Fibroblast of skin of back (primary cell): ENCODE measurements around the gene CCDC127.
"Not testable (repeated sequence)": the region's sequence is repeated elsewhere in the genome, so short reads cannot be mapped to it uniquely, and the experiment has no call there.

Experiments
- DNase-seq: peaks from one replicate; pipeline ENCODE4 v3.0.0-alpha.2; 2013

CCDC127 gene

DNA sequence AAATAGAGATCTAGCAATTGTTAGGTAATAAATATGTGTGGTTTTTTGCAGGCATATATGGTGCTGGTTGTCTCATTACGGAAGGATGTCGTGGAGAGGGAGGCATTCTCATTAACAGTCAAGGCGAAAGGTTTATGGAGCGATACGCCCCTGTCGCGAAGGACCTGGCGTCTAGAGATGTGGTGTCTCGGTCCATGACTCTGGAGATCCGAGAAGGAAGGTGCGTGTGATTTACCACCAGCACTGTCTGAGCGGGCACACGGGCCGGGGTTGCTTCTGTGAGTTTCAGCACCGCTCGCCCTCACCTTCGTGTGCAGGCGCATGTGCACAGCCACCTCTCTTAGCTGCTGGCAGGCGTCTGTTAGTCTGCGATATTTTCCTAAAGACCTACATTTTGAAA lies 15.5 kb upstream of the CCDC127 start:
- not testable (repeated sequence) for DNase-seq

DNA sequence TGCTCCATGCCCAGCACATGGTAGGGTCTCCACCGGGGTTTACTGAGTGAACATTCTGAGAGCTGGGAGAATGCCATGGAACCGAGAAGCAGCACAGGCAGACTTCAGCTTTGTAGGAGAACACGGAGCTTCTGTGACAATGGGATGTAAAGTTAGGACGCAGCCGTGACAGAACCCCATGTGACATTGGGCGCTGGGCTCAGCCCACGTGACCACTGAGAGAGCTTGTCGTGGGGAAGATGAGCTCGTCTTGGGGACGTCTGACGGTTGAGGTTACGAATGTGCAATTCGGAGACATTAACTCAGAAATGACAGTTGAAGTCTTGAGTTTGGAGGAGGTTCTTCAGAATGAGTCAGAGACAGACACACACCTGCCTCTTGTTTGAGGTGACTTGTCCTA lies 13.7 kb upstream of the CCDC127 start:
- no peak for DNase-seq

DNA sequence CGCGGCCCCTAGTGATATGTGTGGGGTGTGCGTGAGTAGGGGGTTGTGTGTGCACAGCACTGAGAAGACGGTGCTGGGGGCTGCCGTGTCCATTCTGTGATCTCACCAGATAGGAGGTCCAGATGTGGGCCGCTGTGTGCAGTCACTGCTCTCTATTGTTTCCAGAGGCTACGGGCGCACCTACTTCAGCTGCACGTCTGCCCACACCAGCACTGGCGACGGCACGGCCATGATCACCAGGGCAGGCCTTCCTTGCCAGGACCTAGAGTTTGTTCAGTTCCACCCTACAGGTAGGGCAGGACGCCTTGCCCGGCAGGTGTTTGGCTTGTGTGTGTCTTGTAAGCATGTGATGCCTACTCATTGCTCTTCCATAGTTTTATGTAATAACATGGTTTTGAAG lies 12.8 kb upstream of the CCDC127 start:
- DNase-seq, result no peak

DNA sequence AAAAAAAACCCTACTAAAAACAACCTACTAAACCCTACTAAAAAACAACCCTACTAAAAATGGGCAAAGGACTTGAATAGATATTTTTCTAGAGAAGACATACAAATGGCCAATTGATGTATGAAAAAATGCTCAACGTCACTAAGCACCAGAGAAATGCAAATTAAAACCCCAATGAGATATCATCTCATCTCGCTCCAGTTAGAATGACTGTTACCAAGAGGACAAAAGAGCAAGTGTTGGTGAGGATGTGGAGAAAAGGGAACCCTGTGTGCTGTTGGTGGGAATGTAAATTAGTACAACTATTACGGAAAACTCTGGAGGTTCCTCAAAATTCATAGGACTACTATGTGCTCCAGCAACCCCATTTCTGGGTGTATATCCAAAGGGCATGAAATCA lies 10.9 kb upstream of the CCDC127 start:
- no peak for DNase-seq

DNA sequence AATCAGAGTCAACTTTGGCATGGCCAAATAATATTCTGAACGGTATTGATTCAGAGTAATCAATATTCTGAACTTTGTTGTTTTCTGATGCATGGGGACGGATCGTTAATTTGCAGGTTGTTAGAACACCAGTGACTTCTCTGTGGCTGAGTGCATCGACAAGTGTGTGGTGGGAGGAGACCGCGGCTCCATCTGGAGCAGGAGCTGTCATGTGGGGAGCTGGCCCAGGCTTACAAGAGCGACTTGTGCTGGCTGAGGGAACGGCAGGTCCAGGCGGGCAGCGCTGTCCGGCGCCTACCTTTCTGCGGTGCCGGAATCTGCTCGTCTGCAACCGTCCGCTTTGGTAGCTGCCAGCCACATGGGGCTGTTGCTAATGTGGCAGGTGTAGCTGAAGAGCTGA lies 9.4 kb upstream of the CCDC127 start:
- not testable (repeated sequence) for DNase-seq

DNA sequence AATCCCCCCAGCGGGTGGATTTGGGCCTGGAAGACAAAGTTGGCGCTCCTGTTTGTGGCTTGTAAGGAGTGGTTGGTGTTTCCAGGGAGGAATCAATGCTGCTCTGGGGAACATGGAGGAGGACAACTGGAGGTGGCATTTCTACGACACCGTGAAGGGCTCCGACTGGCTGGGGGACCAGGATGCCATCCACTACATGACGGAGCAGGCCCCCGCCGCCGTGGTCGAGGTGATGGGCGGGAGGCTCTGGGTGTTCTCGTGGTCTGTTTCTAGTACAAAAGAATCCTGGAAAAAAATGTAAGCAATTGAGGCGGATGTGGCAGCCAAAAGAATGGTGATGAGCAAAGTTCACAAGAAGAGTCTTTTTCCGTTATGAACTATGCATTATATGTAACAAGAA lies 7.4 kb upstream of the CCDC127 start:
- no peak for DNase-seq

DNA sequence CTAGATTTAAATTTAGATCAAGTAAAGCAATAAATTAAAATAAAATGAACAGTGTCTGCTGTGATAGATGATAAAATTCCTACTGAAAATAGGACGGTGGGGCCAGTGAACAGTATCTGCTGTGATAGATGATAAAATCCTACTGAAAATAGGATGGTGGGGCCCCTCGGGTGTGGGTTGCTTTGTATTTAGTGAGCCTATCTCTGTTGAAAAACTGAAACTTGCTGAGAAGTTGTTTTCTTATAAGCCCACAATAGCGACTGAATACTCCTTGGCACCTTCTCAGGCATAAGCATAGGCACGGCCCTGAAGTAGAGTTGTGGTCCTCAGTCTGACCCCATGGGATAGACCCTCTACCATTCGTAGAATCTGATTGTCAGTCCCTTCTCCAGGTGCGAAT lies 5.8 kb upstream of the CCDC127 start:
- DNase-seq, result no peak

DNA sequence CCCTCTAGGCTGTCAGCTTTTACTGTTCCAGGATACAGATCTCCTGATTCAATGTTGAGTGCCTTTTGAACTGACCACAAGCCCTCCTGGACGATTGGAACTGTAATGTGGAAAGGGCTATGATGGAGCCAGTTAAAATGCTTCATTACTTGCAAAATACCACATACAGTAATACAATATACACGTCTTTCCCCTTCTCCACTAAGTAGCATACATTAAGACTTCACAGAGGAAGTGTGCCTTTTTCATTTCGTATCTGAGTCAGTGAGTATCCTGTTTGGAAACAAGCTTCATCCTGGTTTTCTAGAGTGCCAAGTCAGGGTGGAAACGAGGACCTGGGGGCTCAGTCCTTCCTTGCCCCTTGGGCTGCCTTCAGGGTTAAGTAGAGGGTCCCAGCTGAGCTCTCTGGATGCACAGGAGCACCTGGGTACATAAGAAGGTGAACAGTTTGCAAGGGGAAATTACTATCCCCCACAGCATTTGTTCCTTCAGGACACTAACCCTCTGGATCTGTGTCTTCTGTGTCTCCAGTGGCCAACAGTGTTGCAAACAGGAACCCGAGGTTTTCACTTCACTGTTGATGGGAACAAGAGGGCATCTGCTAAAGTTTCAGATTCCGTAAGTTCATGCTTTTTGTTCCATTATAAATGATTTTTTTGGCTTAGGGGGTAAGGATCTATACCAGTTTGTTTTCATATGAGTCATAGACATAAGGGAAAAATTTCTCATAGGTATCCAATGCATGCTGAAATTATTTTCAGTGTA lies 5.2 kb upstream of the CCDC127 start:
- DNase-seq, result peak; percentile 14

DNA sequence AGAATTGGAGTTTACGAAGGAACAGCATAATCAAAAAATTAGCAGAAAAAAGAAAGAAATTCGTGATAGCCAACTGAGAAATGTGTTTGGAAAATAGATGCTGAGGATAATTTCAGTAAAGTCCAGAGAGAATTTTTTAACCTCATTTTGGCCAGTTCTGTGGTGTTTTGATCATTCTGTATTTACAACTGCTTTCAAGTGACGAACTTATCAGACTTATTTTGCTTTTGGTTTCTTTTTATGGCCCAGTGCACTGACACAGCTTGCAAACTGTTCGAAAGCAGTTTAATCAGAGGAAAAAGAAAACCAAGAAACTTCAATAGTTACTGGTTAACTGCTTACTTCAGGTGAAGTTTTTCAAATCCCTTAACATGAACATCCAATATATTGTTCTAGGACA lies 2.0 kb upstream of the CCDC127 start:
- DNase-seq, result no peak

DNA sequence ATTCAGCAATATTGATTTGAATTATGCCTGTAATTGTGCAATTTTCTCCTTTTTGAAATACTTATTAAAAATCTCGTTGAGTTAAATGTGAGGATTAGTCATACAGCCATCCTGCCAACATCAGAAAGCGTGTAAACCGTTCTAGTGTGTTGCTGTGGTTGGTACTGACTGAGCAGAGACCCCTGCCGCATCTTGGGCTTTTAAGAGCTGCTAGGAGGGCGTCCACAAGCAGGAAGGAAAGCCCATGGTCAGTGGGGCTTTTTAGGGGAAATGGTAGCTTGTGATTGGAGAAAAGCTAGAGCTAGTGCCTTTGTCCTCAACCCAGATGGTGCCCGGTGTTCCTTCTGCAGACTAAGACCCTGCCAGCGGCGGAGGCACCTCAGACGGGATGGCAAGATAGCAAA lies 1.5 kb upstream of the CCDC127 start:
- peak; percentile 21 for DNase-seq

DNA sequence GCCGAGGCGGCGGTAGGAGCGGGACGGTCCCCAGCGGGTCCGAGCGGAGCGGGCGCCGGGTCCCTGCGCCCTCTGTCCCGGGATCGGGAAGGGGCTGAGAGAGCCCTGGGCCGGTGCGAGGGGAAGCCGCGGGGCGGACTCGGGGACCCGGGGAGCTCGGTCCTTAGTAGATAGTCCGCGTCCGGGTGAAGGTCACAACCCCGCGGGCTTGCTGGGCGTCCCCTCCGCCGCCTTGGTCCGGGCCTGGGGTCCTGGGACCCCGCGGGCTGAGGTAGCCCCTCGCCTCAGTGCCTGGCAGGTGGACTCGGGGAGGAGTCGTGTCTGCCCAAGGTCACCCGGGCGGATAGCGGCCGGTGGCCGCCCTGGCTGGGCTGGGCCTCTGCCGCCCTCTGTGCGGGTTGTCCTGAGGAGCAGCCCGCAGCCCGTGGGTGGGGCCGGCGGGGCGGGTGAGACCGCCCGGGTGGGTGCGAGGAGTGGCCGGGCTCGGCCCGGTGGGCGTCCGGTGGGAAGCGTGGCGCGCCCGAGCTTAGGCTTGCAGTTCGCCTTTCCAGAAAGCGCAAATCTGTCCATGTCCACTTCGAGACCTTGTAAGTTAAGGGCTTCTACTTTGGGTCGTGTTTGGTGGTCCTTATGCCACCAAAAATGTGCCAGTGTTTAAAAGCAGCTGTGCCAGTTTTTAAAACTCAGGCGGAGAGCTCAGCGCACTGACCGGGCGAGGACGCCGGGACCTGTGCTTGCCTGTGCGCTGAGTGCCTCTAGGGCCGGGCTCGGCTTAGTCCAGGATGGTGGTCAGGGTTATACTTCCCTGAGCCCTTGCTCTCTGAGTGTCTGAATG lies 721 bp upstream of the CCDC127 start:
- peak; percentile 28 for DNase-seq

DNA sequence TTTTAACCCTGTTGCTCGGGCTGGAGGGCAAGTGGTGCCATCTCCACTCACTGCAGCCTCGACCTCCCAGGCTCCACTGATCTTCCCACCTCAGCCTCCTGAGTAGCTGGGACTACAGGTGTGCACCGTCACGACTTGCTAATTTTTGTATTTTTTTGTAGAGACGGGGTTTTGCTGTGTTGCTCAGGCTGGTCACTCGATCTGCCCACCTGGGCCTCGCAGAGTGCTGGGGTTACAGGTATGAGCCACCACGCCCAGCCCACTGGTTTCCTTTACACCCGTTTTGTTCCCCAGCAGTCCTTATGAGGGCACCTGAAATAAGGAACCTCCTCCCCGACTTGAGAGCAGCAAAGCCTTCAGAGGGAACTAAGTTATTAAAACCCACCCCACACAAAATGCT lies 1.9 kb downstream of the CCDC127 start:
- DNase-seq, result not testable (repeated sequence)

DNA sequence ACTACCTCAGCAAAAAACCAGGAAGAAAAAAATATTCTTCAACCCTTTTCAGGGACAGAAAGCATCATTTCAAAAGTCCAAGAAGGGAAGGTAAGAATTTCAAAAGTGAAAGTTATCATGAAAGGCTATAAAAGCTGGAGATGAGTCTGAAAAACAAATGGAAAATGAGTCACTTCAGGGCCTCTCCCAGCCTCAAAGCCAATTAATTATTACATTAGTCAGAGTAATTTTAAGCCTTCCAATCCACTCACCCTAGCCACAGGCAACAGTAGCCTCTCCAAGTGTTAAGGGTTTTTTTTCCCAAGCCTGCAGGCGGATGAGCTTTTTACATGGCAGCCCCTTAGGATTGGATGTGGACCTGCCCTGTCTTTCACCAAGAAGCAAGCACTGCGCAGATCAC lies 2.7 kb downstream of the CCDC127 start:
- DNase-seq, result peak; percentile 21

DNA sequence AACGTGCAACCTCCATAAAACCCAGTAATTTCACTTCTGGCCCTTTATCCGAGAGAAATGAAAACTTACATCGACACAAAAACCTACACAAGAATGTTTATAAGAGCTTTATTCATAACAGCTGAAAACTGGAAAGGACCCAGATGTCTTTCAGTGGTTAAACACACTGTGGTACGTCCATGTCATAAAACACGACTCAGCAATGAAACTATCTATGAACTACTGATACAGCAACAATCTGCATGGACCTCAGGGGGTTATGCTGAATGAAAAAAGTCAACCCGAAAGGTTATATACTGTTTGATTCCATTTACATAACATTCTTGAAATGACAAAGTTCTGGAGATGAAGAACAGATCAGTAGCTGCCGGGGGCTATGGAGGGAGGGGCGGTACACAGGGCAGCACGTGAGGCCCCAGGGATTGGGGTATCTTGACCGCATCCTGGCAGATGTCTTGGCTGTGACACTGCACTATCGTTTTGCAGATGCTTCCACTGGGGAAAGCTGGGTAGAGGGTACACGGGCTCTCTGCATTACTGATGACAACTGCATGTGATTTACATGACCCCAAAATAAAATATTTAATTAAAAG lies 4.1 kb downstream of the CCDC127 start:
- DNase-seq, result no peak

DNA sequence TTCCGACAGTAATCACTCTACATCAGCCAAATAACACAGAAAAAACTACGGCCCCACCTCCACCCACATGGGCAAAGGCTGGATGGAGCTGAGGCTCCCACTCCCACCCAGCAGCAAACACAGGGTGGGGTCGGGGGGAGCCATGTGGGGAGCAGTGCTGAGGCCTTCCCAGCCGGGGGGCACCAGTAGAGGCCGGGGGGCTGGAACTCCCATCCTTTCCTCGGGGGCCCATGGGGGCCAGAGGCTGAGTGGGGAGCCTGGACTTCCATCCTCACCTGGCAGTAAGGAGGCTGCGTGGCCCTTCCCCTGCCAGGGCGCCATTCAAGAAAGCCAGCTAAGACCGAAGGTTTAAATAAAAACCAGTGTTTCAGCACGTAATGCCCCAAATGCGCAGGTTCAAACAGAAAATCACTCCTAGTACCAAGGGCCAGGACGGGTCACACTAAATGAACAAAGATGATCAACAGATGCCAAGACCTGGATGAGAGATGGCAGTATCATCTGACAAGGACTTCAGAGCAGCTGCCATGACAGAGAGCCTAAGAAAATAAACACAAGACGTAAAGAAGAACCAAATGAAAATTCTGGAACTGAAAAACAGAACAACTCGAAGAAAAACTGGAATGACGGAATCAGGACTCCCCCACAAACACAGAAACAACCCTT lies 9.4 kb downstream of the CCDC127 start:
- no peak for DNase-seq

DNA sequence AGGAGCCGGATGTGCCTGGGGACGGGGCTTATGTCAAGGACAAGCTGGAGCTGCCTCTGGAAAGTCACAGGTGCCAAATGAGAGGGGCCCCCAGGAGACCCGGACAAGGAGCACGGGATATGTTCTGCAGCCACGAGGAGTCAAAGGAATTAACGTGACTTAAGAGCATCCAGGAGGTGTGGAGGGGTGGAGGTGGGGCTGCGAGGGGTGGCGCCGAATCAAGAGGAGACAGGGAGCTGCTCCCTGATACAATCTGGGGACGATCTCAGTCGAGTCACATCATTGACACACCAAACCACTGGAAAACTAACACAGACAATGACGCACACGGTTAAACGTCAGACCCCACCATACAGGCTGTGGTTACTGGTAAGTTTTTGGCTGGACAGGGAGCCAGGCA lies 10.4 kb downstream of the CCDC127 start:
- no peak for DNase-seq

DNA sequence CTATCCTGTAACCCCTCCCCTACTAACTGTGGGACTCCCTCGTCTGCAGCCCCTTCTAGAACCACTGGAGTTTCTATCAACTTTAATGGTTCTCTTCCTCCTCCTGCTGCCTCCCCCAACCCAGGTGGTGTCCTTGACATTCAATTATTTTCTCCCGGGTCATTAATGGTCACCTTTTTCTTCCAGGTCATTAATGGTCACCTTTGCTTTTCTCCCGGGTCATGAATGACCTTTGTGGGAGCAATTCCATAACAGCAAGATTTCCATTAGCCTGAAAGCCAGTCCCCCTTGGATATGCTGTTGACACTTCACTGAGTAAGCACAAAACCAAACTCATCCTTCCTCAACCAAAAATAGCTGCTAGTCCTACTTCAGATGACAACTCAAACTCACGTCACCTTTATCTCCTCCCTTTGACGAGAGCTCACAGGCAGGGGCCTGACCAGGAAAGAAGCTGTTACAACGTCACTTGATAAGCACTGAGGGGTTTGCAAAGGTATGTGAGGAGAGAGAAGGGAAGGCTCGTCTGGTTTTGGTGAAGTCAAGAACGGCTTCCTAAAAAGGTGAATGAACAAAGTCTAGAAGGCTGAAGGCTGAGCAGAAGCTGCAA lies 10.9 kb downstream of the CCDC127 start:
- no peak for DNase-seq

DNA sequence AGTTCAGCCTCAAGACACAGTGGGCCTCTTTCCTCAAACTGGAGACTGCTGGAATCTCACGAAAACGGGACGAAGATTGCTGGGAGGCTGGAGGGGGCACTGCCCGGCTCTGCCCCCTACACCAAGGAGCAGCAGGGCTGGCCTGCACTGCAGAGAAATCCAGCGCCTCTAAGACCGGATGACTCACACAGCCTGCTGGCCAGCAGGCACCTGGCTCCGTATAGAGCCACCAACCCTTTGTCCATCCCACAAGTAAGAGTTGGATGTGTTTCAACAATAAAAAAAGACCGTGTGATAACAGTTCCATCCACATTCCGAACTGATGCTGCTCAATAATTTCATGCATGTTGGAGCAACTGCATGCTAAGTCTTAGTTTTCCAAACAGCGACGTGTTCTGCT lies 11.5 kb downstream of the CCDC127 start:
- no peak for DNase-seq

DNA sequence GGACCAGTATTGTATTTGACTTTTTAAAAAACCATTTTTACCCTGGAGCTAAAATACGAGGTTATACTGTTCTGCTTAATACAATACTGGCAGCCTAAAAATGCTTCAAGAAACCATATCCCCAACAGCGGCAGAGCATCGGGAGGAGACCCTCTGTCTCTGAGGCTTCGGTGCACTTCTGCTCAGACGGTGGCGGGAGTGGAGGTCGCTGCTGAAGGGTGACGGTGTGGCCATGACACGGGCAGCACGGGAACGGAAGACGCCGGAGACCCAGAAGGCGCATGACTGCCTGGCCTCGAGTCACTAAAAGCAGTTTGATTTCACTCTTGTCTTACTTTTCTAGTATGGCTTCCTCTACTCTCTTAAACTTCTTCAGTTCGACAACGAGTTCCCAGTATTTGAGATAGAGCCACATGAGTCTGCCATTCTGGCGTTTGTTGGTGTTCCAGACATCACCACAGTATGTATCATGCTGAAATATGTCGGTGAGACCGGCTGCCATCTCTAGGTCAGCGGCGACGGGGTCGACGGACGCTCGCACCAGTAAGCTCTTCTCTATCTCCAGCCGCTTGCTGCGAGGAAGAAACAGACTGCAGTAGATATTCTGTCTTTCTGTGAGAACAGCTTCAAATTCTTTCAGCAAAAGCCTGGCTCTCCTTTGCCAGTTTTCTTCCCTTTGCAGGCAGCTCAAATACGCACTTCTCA lies 12.8 kb downstream of the CCDC127 start:
- no peak for DNase-seq

DNA sequence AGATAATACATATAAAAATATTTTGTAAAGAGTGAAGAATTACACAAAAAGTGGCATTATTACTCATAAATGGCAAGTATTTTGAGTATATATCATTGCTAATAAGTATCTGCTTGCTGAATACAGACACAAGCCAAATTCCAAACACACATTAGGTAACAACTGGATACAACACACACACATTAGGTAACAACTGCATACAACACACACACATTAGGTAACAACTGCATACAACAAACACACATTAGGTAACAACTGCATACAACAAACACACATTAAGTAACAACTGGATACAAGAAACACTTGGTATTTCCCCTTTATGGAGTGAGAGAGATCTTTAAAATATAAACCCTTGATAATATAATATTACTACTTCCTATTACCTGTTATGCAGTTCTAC lies 13.5 kb downstream of the CCDC127 start:
- no peak for DNase-seq

DNA sequence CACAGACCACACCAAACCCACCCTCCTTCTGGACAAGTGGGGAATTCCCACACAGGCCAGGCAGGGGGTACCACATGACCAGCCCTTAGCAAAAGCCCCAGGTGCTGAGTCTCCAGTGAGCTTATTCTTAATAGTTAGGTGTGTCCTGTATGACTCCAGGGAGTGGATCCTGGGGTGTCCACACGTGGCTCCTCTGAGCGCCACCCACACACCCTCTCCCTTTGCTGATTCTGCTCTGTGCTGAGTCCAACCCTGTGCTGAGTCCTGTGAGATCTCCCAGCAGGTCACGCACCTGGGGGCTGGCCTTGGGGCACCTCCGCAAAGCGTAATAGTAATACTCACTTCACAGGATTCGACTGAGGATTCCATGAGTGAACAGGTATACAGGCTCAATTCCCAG lies 14.0 kb downstream of the CCDC127 start:
- no peak for DNase-seq
